NCI-H2196 treated with DMSO at 0.1 percent for 48 hours (cell line): ENCODE measurements around the gene COL26A1.
"Not testable (repeated sequence)": the region's sequence is repeated elsewhere in the genome, so short reads cannot be mapped to it uniquely, and the experiment has no call there.

Experiments
- DNase-seq: peaks from one replicate; lab custom pipeline; 2025; ENCODE audit not compliant: unreplicated experiment; lab: John Stamatoyannopoulos, UW

Gene COL26A1

GRCh38 chr7:101436857-101437576 lies 74.3 kb downstream of the COL26A1 start:
- no peak for DNase-seq

- no peak for DNase-seq
Measured at GRCh38 chr7:101441890-101442289, 79.2 kb downstream of the COL26A1 start.

- no peak for DNase-seq
Measured at GRCh38 chr7:101442426-101443070, 79.9 kb downstream of the COL26A1 start.

- DNase-seq = no peak
Measured at GRCh38 chr7:101450064-101450463, 87.4 kb downstream of the COL26A1 start.

GRCh38 chr7:101453617-101454016 lies 90.9 kb downstream of the COL26A1 start:
- no peak for DNase-seq

GRCh38 chr7:101457001-101457750 lies 94.5 kb downstream of the COL26A1 start:
- no peak for DNase-seq

GRCh38 chr7:101465131-101465530 lies 102.5 kb downstream of the COL26A1 start:
- DNase-seq = no peak

- DNase-seq = no peak
Measured at GRCh38 chr7:101465576-101466196, 103.0 kb downstream of the COL26A1 start.

GRCh38 chr7:101466871-101467270 lies 104.2 kb downstream of the COL26A1 start:
- no peak for DNase-seq

- DNase-seq = no peak
Measured at GRCh38 chr7:101468546-101469275, 106.0 kb downstream of the COL26A1 start.

- no peak for DNase-seq
Measured at GRCh38 chr7:101470668-101471487, 108.2 kb downstream of the COL26A1 start.

- DNase-seq = no peak
Measured at GRCh38 chr7:101474178-101474577, 111.5 kb downstream of the COL26A1 start.

- DNase-seq = not testable (repeated sequence)
Measured at GRCh38 chr7:101475691-101476090, 113.0 kb downstream of the COL26A1 start.

GRCh38 chr7:101479217-101479616 lies 116.5 kb downstream of the COL26A1 start:
- DNase-seq = no peak

GRCh38 chr7:101486056-101486432 lies 123.4 kb downstream of the COL26A1 start:
- not testable (repeated sequence) for DNase-seq

- no peak for DNase-seq
Measured at GRCh38 chr7:101486433-101487104, 123.9 kb downstream of the COL26A1 start.

GRCh38 chr7:101487105-101487458 lies 124.4 kb downstream of the COL26A1 start:
- DNase-seq = no peak

- DNase-seq = no peak
Measured at GRCh38 chr7:101487753-101488152, 125.1 kb downstream of the COL26A1 start.

GRCh38 chr7:101488826-101489572 lies 126.3 kb downstream of the COL26A1 start:
- no peak for DNase-seq
